Immature natural killer cell (primary cell): ENCODE measurements around the gene CSPG4. TPM values are rescaled to one million over a fixed set of nuclear protein-coding genes. Genes with fewer than 3 reads are reported as not detected.
"Not testable (repeated sequence)": the region's sequence is repeated elsewhere in the genome, so short reads cannot be mapped to it uniquely, and the experiment has no call there.

Experiments
- DNase-seq, 3 donors: peaks; one replicate each; pipeline ENCODE4 v3.0.0; 2022; ENCODE audit warnings: mixed read lengths in 1 of 3
- H3K27ac Mint-ChIP-seq, 6 donors: one replicate each; pipeline ENCODE4 v1.8.0; 2020; ENCODE audit warnings: mixed read lengths in 6 of 6, mild to moderate bottlenecking in 5 of 6, inconsistent platforms in 4 of 6, moderate library complexity in 3 of 6
- H3K27me3 Mint-ChIP-seq, 3 donors: one replicate each; pipeline ENCODE4 v1.8.0; 2020 to 2021; ENCODE audit warnings: low read depth in 3 of 3, mild to moderate bottlenecking in 3 of 3, mixed read lengths in 3 of 3, moderate library complexity in 3 of 3, inconsistent platforms in 1 of 3
- H3K36me3 Mint-ChIP-seq, 3 donors: one replicate each; pipeline ENCODE4 v1.8.0; 2020; ENCODE audit warnings: mixed read lengths in 3 of 3, inconsistent platforms in 2 of 3, mild to moderate bottlenecking in 2 of 3
- H3K4me1 Mint-ChIP-seq, 2 donors: one replicate each; pipeline ENCODE4 v1.8.0; 2020; ENCODE audit warnings: inconsistent platforms in 2 of 2, mild to moderate bottlenecking in 2 of 2, mixed read lengths in 2 of 2, moderate library complexity in 1 of 2
- H3K4me3 Mint-ChIP-seq, 5 donors: one replicate each; pipeline ENCODE4 v1.8.0; 2020; ENCODE audit warnings: mild to moderate bottlenecking in 5 of 5, mixed read lengths in 5 of 5, inconsistent platforms in 3 of 5, moderate library complexity in 3 of 5
- H3K9me3 Mint-ChIP-seq, 6 donors: one replicate each; pipeline ENCODE4 v1.8.0; 2020; ENCODE audit warnings: mild to moderate bottlenecking in 6 of 6, mixed read lengths in 6 of 6, inconsistent platforms in 4 of 6, moderate library complexity in 3 of 6
- polyA plus RNA-seq, 3 donors: library from polyadenylated mRNA; unstranded; fragments of 300-500 nt; fragmentation: Illumina TruSeq; gene quantifications; one replicate each; pipeline ENCODE4 v1.2.3, GENCODE V29; 2021

Gene CSPG4
- polyA plus RNA-seq, 3 donors from 2014 or later, result 0.12 to 0.18 TPM; not detected in 1

- no peaks in the 10 kb centered on the region for H3K9me3 Mint-ChIP-seq
- no peak overlapping the region for H3K4me3 Mint-ChIP-seq
- H3K36me3 Mint-ChIP-seq, result no peaks in the 10 kb centered on the region
- DNase-seq, result no peak
- peaks cover 9 to 20% (median 18%) of the 10 kb centered on the region in 3 donors for H3K27me3 Mint-ChIP-seq
- no peak overlapping the region for H3K27ac Mint-ChIP-seq
- H3K4me1 Mint-ChIP-seq, result peaks cover 0 to 7% of the 10 kb centered on the region in 2 donors
Observed at GRCh38 chr15:75725006-75725718, 12.5 kb upstream of the CSPG4 start.

GRCh38 chr15:75723847-75724660 is 11.4 kb upstream of the CSPG4 start:
- no peak overlapping the region for H3K4me3 Mint-ChIP-seq
- no peaks in the 10 kb centered on the region for H3K9me3 Mint-ChIP-seq
- DNase-seq, result peak in 1 of 3 donors; percentile 16
- peaks cover 0 to 7% of the 10 kb centered on the region in 2 donors for H3K4me1 Mint-ChIP-seq
- H3K27me3 Mint-ChIP-seq, result peaks cover 7 to 18% (median 16%) of the 10 kb centered on the region in 3 donors
- no peaks in the 10 kb centered on the region for H3K36me3 Mint-ChIP-seq
- H3K27ac Mint-ChIP-seq, result no peak overlapping the region

GRCh38 chr15:75723171-75723846 is 10.7 kb upstream of the CSPG4 start:
- Mint-ChIP-seq H3K27me3 (peaks cover 6 to 18% (median 16%) of the 10 kb centered on the region in 3 donors), H3K4me3 (no peak overlapping the region), H3K36me3 (no peaks in the 10 kb centered on the region), H3K9me3 (no peaks in the 10 kb centered on the region), H3K4me1 (peaks cover 0 to 7% of the 10 kb centered on the region in 2 donors), H3K27ac (no peak overlapping the region)
- DNase-seq, result no peak

GRCh38 chr15:75721923-75722870 is 9.5 kb upstream of the CSPG4 start:
- peaks cover 3 to 13% (median 9%) of the 10 kb centered on the region in 3 donors for H3K27me3 Mint-ChIP-seq
- H3K9me3 Mint-ChIP-seq, result no peaks in the 10 kb centered on the region
- H3K36me3 Mint-ChIP-seq, result no peaks in the 10 kb centered on the region
- H3K27ac Mint-ChIP-seq, result no peak overlapping the region
- no peak overlapping the region for H3K4me3 Mint-ChIP-seq
- DNase-seq, result no peak
- peaks cover 0 to 7% of the 10 kb centered on the region in 2 donors for H3K4me1 Mint-ChIP-seq

DNA sequence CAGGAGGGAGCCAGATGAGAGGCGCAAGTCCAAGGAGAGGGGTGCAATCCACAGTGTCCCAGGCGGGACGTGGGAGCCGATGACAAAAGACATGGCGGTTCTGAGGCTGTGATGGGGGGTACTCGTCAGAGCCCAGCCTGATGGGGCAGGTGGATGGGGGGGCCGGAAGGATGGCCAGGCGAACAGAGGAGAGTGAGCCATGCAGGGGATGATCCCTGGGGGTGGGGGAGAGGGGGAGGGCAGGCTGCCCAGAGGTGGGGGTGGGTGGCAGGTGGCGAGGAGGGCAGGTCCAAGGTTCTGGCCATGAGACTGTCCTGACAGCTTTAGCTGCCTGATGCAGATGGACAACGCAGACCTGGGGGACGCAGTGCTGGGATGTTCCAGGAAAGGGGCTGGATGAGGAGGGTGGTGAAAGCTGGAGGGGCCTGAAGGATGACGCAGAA is 8.9 kb upstream of the CSPG4 start:
- H3K27ac Mint-ChIP-seq, result no peak overlapping the region
- no peak overlapping the region for H3K4me3 Mint-ChIP-seq
- H3K9me3 Mint-ChIP-seq, result no peaks in the 10 kb centered on the region
- no peaks in the 10 kb centered on the region for H3K36me3 Mint-ChIP-seq
- peaks cover 3 to 13% (median 8%) of the 10 kb centered on the region in 3 donors for H3K27me3 Mint-ChIP-seq
- H3K4me1 Mint-ChIP-seq, result peaks cover 0 to 7% of the 10 kb centered on the region in 2 donors
- no peak for DNase-seq

- Mint-ChIP-seq H3K27me3 (peaks cover 3 to 11% (median 8%) of the 10 kb centered on the region in 3 donors), H3K36me3 (no peaks in the 10 kb centered on the region), H3K4me1 (peaks cover 0 to 7% of the 10 kb centered on the region in 2 donors), H3K27ac (no peak overlapping the region), H3K4me3 (no peak overlapping the region), H3K9me3 (no peaks in the 10 kb centered on the region)
- DNase-seq, result peak in 2 of 3 donors; percentile 13 to 30
Observed at GRCh38 chr15:75720787-75721479, 8.3 kb upstream of the CSPG4 start.

DNA sequence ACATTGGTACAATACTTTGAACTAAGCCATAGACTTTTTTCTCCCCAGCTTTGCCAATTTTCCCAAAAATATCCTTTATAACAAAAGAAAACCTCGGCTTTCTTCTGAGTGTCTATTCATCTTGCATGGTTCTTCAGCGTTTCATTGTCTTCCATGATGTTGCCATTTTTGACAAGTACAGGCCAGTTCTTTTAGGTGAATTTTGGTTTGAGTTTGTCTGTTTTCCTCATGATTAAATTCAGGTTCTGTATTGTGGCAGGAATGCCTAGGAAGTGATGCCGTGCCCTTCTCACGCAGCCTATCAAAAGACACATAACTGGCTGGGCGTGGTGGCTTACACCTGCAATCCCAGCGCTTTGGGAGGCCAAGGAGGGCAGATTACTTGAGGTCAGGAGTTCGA is 7.6 kb upstream of the CSPG4 start:
- peaks cover 3 to 11% (median 8%) of the 10 kb centered on the region in 3 donors for H3K27me3 Mint-ChIP-seq
- no peaks in the 10 kb centered on the region for H3K36me3 Mint-ChIP-seq
- no peaks in the 10 kb centered on the region for H3K9me3 Mint-ChIP-seq
- H3K27ac Mint-ChIP-seq, result no peak overlapping the region
- peaks cover 0 to 7% of the 10 kb centered on the region in 2 donors for H3K4me1 Mint-ChIP-seq
- no peak overlapping the region for H3K4me3 Mint-ChIP-seq
- DNase-seq, result no peak

- no peak overlapping the region for H3K4me3 Mint-ChIP-seq
- H3K27ac Mint-ChIP-seq, result no peak overlapping the region
- no peaks in the 10 kb centered on the region for H3K9me3 Mint-ChIP-seq
- peaks cover 3 to 16% (median 6%) of the 10 kb centered on the region in 3 donors for H3K27me3 Mint-ChIP-seq
- H3K36me3 Mint-ChIP-seq, result peaks cover 0 to 3% (median 0%) of the 10 kb centered on the region in 3 donors
- peaks cover 0 to 7% of the 10 kb centered on the region in 2 donors for H3K4me1 Mint-ChIP-seq
- no peak for DNase-seq
Observed at GRCh38 chr15:75718328-75718727, 5.7 kb upstream of the CSPG4 start.

DNA sequence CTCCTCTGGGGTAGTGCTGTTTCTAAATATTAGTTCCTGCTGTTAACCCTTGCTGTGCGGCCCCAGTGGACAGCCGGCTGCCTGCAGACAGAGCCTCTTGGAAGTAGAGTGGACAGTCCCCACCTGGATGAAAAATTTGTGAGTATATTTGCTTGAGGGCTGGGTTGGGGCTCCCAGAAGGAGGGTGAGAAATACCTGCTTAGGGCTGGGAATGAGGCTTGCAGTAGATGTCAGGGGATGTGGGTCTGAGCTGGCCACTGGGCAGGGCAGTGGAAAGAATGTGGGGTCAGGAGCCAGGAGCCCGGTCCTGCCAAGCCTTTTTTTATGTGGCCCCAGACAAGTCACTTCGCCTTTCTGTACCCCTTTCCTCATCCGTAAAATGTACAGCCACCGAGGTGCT is 4.4 kb upstream of the CSPG4 start:
- H3K9me3 Mint-ChIP-seq, DNase-seq, H3K4me3 Mint-ChIP-seq, H3K27ac Mint-ChIP-seq, H3K36me3 Mint-ChIP-seq, H3K4me1 Mint-ChIP-seq: not testable (repeated sequence)
- H3K27me3 Mint-ChIP-seq, result peaks cover 3 to 14% (median 6%) of the 10 kb centered on the region in 3 donors

- H3K4me3 Mint-ChIP-seq, H3K36me3 Mint-ChIP-seq, H3K4me1 Mint-ChIP-seq, H3K9me3 Mint-ChIP-seq, DNase-seq, H3K27ac Mint-ChIP-seq: not testable (repeated sequence)
- peaks cover 3 to 12% (median 5%) of the 10 kb centered on the region in 3 donors for H3K27me3 Mint-ChIP-seq
Observed at GRCh38 chr15:75716249-75716950, 3.8 kb upstream of the CSPG4 start.

- not testable (repeated sequence) for H3K27ac Mint-ChIP-seq, H3K4me1 Mint-ChIP-seq, H3K36me3 Mint-ChIP-seq, H3K9me3 Mint-ChIP-seq, DNase-seq, H3K27me3 Mint-ChIP-seq
- peak overlapping the region in 1 of 5 donors; percentile 21 for H3K4me3 Mint-ChIP-seq
Observed at GRCh38 chr15:75715312-75715832, 2.7 kb upstream of the CSPG4 start.

- H3K27me3 Mint-ChIP-seq, result peaks cover 0 to 7% (median 2%) of the 10 kb centered on the region in 3 donors
Observed at GRCh38 chr15:75714195-75714594, 1.5 kb upstream of the CSPG4 start.

More at GRCh38 chr15:75714195-75714594, 1.5 kb upstream of the CSPG4 start:
- DNase-seq, result no peak
- peaks cover 0 to 3% (median 0%) of the 10 kb centered on the region in 3 donors for H3K36me3 Mint-ChIP-seq
- no peak overlapping the region for H3K4me3 Mint-ChIP-seq
- no peaks in the 10 kb centered on the region for H3K4me1 Mint-ChIP-seq
- no peaks in the 10 kb centered on the region for H3K9me3 Mint-ChIP-seq
- H3K27ac Mint-ChIP-seq, result no peak overlapping the region
